GM19467 (cell line): ENCODE data around the gene SND1.

ENCODE experiments used
- ATAC-seq: cut with Tn5 transposase; IDR thresholded peaks from one replicate; pipeline ENCODE4 v1.9.1; 2021; ENCODE audit warnings: mild to moderate bottlenecking, moderate library complexity; ENCODE audit not compliant: unreplicated experiment

The SND1 gene

DNA sequence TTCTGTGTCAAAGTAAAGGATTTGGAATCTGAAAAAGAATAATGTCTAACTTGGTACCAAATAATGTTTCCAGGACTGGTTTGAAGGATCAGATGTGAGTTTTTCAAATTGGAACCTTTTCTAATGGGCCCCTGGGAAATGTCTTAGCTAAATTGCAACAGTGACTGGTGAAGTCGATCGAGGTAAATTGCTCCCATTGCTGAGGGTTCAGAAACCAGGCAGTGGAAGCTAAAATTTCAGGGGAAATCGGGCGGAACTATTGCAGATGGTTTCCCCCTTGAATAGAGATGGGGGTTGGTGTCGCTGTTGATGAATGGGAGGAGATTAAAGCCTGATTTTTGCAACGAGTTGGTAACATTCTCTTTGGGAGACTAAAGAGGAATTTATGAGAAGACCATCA is 112.7 kb downstream of the SND1 start:
- no peak for ATAC-seq

DNA sequence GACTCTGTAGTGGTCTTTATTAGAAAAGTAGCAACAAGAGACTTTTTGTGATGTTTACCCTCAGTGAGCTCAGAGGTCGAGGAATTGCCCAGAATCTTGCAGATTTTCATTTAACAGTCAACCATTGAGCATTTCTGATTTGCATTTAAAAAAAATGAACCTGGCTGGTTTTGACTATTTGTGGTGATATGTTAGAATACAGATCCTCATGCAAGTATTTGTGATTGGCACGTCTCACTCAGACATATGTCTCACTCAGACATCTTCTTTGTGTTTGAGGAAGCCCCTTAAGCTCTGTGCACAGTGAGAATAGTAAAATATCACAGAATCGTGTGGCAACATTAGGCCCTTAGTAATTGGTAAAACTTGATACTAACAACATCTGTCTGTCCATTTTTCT is 113.2 kb downstream of the SND1 start:
- no peak for ATAC-seq

- ATAC-seq = no peak
Measured at GRCh38 chr7:127766831-127767459, 115.0 kb downstream of the SND1 start.

- ATAC-seq = no peak
Measured at GRCh38 chr7:127768241-127768640, 116.2 kb downstream of the SND1 start.

GRCh38 chr7:127769137-127769536 is 117.1 kb downstream of the SND1 start:
- no peak for ATAC-seq

DNA sequence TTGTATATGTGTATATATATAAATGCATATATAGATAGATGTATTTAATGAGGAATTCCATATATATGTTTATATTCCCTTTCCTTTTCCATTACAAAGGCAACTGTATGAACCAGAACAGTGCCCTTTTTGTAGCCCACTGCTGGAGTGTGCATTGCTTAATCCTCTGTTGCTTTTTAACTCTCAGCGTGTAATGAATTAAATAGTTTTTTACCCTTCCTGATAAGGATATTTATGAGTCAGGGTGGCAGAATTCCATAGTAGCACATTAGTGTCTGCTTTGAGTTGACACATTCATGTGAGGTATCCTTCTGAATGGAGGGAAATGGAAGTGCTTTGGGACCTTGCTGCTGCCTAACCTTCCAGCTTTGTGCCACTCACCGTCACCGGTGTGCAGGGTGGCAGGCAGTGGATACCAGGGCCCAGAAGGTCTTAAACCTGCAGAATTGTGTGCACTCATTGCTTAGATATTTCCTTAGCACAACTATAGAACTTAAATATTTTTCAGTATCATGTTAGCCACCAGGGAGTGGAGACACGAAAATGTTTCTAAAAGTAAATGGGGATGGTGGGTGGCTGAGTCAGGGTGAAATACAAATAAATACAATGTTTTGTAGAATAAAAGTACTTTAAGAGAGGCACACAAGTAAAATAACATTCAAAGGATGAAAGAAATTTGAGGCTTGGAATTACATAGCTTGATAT is 117.9 kb downstream of the SND1 start:
- ATAC-seq = no peak

- ATAC-seq = no peak
Measured at GRCh38 chr7:127770885-127771284, 118.9 kb downstream of the SND1 start.

DNA sequence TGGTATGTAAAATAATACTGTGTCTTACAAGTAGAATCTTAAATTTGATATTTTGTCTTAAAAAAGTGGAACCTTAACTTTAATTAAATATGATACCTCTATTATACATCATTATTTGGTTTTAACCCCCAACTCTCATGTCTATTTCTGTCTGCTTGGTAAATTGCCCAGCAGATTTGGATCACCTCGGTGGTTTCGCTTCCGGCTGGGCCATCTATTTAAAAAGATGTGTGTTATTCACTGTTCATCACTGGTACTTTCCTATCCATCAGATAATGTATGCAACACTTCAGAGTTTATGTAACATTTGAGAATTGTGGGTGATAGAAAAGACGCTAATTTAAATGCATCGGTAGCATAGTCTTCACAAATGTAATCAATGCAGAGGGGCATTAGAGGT is 119.7 kb downstream of the SND1 start:
- no peak for ATAC-seq

DNA sequence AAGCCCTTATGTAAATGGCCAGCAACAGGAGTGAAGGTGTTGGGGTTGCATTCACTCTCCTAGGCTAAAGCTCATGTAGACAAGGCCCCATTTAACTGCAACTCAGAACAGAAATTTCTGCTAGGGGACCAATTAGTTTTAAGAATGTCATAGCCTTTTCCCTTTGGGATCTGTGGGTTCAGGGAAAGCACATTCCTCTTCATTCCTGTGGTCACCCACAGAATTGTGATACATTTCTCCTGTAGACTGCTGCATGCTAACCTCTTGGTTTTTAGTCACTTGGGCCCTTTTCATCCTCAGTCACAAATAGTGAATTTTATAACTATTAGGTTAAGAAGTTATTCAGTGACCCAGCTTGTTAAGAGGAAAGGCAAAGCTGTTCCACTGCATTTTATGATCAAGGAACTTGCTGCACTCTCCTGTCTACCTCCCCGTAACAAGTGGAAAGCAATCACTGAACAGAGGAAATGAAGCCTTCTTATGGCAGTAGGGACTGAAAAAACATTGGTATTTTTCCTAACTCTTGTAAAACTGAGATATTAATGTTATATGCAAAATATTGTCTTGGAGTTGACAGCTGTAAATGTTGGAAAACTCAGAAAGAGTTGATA is 124.9 kb downstream of the SND1 start:
- ATAC-seq = no peak

GRCh38 chr7:127780489-127780888 is 128.5 kb downstream of the SND1 start:
- ATAC-seq = no peak

DNA sequence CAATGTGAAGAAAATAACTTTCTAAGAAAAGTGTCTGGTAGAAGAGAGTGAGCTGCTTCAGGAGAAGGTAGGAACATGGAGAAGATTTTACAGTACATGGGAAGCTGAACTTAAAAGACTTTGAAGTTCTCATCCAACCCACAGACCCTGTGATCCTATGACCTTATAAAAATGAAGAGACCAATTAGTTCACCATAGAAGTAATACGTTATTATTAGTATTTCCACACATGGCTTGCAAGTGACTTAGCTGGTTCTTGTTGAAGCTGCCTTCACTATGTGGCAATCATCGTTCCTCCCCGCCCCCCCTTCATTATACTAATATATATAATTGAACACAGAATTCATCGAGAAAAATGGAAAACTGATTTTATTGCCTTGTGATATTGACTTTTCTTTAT is 129.1 kb downstream of the SND1 start:
- ATAC-seq = no peak

- no peak for ATAC-seq
Measured at GRCh38 chr7:127782075-127782474, 130.1 kb downstream of the SND1 start.

DNA sequence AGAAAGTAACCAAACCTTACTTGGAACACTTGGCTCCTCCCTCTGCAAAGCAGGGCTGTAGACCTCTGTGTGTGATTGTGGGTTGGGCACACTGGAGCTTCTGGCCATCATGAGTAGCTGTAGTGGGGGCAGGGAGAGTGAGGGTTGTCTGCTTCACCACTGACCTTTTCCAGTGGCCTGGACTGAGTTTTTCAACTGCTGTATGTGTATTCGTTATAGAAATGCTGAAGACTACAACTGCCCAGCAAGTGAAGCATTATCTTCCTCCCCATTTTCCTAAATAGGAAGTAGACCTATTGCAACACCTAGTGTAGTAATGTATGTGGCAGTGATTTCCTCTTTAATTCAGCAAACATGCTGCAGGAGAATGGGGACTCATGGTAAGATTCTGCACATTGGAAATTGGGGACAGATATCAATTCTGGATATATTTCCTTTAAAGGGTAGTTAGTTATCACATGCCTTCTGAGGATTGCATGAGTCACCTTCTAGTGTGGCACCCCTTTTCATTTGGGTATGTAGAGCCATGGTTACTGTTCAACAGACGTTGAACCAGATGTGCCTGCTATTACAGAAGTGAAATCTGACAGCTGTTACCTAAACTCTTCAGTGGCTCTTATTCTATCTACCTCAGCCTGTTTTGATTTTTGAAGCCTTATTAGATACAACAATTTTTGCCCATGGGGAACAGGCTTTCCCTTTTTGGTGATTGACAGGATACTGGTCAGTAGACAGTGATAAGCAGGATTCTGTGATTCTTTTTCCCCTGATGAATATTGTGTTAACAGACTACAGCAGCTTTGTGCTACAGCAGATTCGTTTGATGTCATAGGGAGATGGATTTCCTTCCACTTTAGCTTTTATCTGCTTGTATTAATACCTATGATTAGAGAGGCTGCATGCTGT is 130.9 kb downstream of the SND1 start:
- peak; percentile 82 for ATAC-seq

DNA sequence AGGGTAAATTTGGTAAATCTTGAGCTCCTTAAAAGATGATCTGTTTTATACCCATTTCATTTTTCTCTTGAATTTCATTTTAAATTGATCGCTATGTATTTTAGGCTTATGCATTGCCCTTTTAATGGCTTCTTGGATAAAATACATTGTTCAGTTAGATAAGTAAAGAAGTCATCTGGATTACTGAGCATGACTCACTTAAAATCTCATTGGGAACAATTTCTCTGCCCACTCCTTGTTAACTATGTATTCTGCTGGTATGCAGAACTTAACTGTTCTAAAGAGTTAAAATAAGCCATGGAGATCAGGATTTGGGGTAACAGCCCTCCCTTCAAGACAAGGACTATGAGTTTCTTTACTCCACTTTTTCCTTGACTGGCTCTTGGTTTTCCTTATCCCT is 134.2 kb downstream of the SND1 start:
- no peak for ATAC-seq

GRCh38 chr7:127789031-127789430 is 137.0 kb downstream of the SND1 start:
- ATAC-seq = no peak

DNA sequence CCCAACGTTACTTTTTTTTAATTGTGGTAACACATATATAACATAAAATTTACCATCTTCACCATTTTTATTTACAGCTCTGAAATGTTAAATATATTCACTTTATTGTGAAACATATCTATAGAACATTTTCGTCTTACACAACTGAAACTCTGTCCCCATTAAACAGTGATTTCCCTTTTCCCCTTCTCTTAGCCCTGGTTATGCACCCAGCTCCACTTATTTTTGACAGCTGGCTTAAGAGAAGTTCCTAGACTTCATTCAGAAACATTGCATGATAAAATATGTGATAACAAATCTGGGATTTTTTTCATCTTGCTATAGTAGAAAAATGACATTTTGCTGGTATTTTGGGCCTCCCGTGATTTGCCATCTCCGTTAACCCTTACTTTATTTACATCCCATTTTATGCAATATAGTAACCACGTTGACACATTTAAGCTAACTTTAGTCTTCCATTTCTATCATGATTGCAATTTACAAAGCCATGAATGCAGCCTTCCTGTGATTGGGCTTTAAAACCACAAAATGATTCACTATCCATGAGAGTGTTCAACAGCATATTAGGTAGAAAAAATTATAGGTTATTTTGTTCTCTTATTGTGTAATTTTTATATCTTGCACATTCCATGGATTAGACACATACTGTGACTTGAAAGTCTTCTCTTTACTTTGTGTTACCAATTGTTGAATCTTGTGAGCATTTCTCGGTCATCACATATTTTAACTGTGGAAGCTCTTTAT is 139.6 kb downstream of the SND1 start:
- ATAC-seq = no peak

GRCh38 chr7:127792528-127793342 is 140.7 kb downstream of the SND1 start:
- no peak for ATAC-seq

GRCh38 chr7:127793582-127793981 is 141.6 kb downstream of the SND1 start:
- ATAC-seq = no peak

- ATAC-seq = no peak
Measured at GRCh38 chr7:127794136-127794535, 142.1 kb downstream of the SND1 start.

- no peak for ATAC-seq
Measured at GRCh38 chr7:127794551-127794950, 142.6 kb downstream of the SND1 start.
